ENCODE data around the gene DIAPH1.

Gene DIAPH1

DNA sequence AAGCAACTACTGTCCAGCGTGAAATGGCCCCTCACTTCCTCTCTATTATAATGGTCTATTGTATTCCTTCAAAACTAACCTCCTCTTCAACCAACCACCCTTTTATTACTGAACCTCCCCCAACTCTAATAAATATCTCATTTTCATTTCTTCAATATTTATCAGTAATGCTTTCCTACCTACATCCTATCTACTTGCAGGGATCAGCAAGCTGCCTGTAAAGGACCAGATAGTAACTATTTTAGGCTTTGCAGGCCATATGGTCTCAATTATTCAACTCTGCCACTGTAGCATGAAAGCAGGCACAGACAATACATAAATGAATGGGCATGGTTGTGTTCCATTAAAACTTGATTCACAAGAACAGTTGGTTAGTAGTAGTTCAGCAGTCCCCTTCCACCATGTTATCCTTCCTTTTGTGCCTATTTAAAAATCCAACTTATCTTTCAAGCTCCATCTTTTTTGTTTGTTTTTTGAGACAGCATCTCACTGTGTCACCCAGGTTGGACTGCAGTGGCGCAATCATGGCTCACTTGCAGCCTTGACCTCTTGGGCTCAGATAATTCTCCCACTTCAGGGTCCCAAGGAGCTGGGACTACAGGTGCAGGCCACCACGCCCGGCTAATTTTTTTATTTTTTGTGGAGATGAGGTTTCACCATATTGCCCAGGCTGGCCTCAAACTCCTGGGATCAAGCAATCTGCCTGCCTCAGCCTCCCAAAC, 84.1 kb downstream of the DIAPH1 start:
- Histone ChIP-seq H3K9me3 (ENCODE audit: control insufficient read depth, low read length) (no peaks in the 10 kb centered on the region), H3K27me3 (ENCODE audit: control insufficient read depth, insufficient read depth, low read length) (no peaks in the 10 kb centered on the region), H3K4me1 (ENCODE audit: control insufficient read depth, insufficient read depth, low read length) (no peaks in the 10 kb centered on the region), H3K36me3 (ENCODE audit: control insufficient read depth, insufficient read depth, low read length) (no peaks in the 10 kb centered on the region), H3K4me3 (ENCODE audit: low read length) (no peak overlapping the region), H3K9ac (ENCODE audit: low read length) (no peak overlapping the region)

GRCh38 chr5:141533897-141534296, 84.9 kb downstream of the DIAPH1 start:
- no peak overlapping the region for H3K4me3 ChIP-seq (ENCODE audit: low read length)
- no peak overlapping the region for H3K9ac ChIP-seq (ENCODE audit: low read length)
- H3K9me3 ChIP-seq (ENCODE audit: control insufficient read depth, low read length) = no peaks in the 10 kb centered on the region
- no peaks in the 10 kb centered on the region for H3K36me3 ChIP-seq (ENCODE audit: control insufficient read depth, insufficient read depth, low read length)
- H3K4me1 ChIP-seq (ENCODE audit: control insufficient read depth, insufficient read depth, low read length) = no peaks in the 10 kb centered on the region
- H3K27me3 ChIP-seq (ENCODE audit: control insufficient read depth, insufficient read depth, low read length) = no peaks in the 10 kb centered on the region

GRCh38 chr5:141532726-141533125, 86.1 kb downstream of the DIAPH1 start:
- Histone ChIP-seq H3K27me3 (ENCODE audit: control insufficient read depth, insufficient read depth, low read length) (no peaks in the 10 kb centered on the region), H3K36me3 (ENCODE audit: control insufficient read depth, insufficient read depth, low read length) (no peaks in the 10 kb centered on the region), H3K9me3 (ENCODE audit: control insufficient read depth, low read length) (no peaks in the 10 kb centered on the region), H3K9ac (ENCODE audit: low read length) (no peak overlapping the region), H3K4me1 (ENCODE audit: control insufficient read depth, insufficient read depth, low read length) (no peaks in the 10 kb centered on the region), H3K4me3 (ENCODE audit: low read length) (no peak overlapping the region)

GRCh38 chr5:141529873-141530272, 88.9 kb downstream of the DIAPH1 start:
- Histone ChIP-seq H3K9me3 (ENCODE audit: control insufficient read depth, low read length) (no peaks in the 10 kb centered on the region), H3K4me3 (ENCODE audit: low read length) (no peak overlapping the region), H3K4me1 (ENCODE audit: control insufficient read depth, insufficient read depth, low read length) (peaks cover 12% of the 10 kb centered on the region), H3K9ac (ENCODE audit: low read length) (no peak overlapping the region), H3K36me3 (ENCODE audit: control insufficient read depth, insufficient read depth, low read length) (no peaks in the 10 kb centered on the region), H3K27me3 (ENCODE audit: control insufficient read depth, insufficient read depth, low read length) (no peaks in the 10 kb centered on the region)

DNA sequence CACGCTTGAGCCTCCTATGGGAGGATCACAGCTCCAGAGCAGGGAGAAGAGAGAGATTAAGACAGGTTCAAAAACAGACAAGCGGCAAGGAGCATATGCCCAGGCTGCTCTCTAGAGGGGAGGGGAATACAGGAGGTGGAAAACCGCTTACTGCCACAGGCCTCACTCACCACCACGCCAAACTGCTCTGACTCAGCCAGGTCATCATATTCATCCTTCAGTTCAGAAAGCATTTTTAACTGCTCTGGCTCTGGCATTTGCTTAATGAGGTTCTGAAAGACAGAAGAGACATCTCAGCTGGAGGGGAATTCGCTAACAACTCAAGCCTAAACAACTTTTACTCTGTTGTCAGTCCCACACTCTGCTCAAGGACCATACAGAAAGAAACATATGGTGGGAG, 89.8 kb downstream of the DIAPH1 start:
- Histone ChIP-seq H3K4me3 (ENCODE audit: low read length) (no peak overlapping the region), H3K27me3 (ENCODE audit: control insufficient read depth, insufficient read depth, low read length) (no peaks in the 10 kb centered on the region), H3K9me3 (ENCODE audit: control insufficient read depth, low read length) (no peaks in the 10 kb centered on the region), H3K36me3 (ENCODE audit: control insufficient read depth, insufficient read depth, low read length) (no peaks in the 10 kb centered on the region), H3K9ac (ENCODE audit: low read length) (no peak overlapping the region), H3K4me1 (ENCODE audit: control insufficient read depth, insufficient read depth, low read length) (peaks cover 18% of the 10 kb centered on the region)

DNA sequence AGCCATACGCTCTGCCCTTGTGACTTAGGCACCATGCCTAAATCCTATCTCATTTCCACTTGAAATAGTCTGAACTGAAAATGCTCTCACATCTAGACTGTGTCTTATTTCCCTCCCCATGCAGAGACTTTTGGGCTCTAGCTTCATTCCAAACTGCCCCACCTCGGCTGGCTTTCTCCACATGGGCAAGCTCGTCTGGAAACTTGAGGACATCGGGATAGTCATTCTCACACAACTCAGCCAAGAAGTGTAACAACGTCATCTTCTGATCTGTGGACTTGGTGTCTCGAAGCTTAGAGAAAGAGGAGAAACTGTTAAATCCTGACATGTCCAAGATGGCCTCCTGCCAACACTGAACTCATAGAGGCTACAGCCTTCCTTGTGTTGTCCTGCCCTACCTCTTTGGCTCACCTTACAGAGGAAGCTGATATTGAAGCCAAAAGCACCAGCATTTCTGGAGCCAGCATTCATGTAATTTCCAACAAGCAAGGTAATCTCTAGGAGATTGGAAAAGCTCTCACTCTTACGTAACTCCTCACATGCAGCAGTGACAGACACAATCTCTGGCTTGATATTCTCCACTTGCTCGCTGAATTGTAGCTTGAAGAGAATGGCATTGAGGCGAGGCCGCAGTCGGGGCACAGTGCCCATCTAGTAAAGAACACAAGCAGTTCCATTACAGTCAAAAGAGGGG, 90.4 kb downstream of the DIAPH1 start:
- Histone ChIP-seq H3K36me3 (ENCODE audit: control insufficient read depth, insufficient read depth, low read length) (no peaks in the 10 kb centered on the region), H3K4me1 (ENCODE audit: control insufficient read depth, insufficient read depth, low read length) (peaks cover 18% of the 10 kb centered on the region), H3K4me3 (ENCODE audit: low read length) (no peak overlapping the region), H3K9ac (ENCODE audit: low read length) (no peak overlapping the region), H3K27me3 (ENCODE audit: control insufficient read depth, insufficient read depth, low read length) (no peaks in the 10 kb centered on the region), H3K9me3 (ENCODE audit: control insufficient read depth, low read length) (no peaks in the 10 kb centered on the region)

GRCh38 chr5:141527426-141527825, 91.4 kb downstream of the DIAPH1 start:
- H3K4me3 ChIP-seq (ENCODE audit: low read length) = no peak overlapping the region
- no peak overlapping the region for H3K9ac ChIP-seq (ENCODE audit: low read length)
- no peaks in the 10 kb centered on the region for H3K9me3 ChIP-seq (ENCODE audit: control insufficient read depth, low read length)
- peaks cover 24% of the 10 kb centered on the region for H3K4me1 ChIP-seq (ENCODE audit: control insufficient read depth, insufficient read depth, low read length)
- peaks cover 3% of the 10 kb centered on the region for H3K36me3 ChIP-seq (ENCODE audit: control insufficient read depth, insufficient read depth, low read length)
- no peaks in the 10 kb centered on the region for H3K27me3 ChIP-seq (ENCODE audit: control insufficient read depth, insufficient read depth, low read length)

DNA sequence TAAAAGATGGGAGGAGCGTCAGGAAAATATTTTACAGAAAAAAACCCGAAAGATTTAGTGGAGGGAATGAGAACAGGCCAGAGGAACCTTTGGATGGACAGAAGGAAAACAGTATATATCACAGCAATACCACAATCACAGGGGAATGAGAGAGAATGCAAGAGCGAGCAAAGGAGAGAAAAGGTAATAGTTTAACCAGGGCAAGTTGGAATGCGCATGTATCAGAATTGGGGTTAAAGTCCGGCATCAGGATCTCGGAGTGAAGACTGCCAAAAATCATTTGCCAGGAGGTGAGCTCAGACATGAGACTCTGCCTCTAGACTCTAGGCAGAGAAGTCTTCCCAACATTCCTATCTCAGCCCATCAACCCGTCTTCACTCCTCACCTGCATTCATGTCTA, 93.1 kb downstream of the DIAPH1 start:
- H3K27me3 ChIP-seq (ENCODE audit: control insufficient read depth, insufficient read depth, low read length) = no peaks in the 10 kb centered on the region
- no peak overlapping the region for H3K9ac ChIP-seq (ENCODE audit: low read length)
- no peak overlapping the region for H3K4me3 ChIP-seq (ENCODE audit: low read length)
- no peaks in the 10 kb centered on the region for H3K9me3 ChIP-seq (ENCODE audit: control insufficient read depth, low read length)
- peaks cover 42% of the 10 kb centered on the region for H3K4me1 ChIP-seq (ENCODE audit: control insufficient read depth, insufficient read depth, low read length)
- peaks cover 4% of the 10 kb centered on the region for H3K36me3 ChIP-seq (ENCODE audit: control insufficient read depth, insufficient read depth, low read length)

DNA sequence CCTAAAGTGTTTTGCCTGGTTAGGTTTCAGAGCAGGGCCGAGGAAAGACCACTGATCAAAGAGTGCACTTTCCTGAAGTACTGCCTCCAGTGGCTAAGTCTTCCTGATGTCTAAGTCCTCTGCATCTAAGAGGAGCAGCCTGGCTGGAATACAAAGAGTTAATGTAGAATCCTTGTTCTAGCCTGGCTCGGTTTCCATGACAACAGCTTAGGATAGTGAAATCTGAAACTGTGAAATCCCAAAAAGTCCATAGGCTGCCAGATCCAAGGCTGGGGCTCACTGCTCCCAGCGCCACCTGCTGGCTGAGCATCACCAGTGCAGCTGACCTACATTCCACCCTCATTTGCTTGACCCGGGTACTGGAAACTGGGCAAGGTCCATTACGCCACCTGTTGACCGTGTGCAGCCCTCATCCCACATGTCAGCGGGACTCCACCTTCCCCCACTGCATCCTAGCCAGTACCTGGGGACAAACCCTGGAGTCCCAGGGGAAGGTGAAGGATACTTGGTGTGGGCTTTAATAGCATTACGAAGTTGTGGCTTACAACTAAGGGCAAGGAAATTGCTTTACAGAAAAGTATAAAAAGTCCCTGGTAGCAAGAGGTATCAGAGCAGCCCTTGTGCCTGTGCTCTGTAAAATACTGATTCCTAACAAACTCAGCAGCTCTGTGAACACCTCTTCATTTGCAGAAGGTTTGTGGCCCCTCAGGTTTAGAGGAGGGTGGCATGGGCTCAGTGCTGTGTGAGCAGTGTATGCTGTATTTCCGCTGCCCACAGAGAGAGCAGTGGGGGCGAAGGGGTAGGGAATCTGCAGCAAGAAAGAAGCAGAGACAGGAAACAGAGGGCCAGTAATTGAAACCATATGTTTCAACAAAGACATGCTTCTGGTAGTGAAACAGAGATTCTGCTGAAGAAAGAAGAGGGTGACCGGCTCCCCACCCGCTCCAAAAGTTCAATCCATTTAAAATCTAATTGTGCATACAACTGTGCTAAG, 93.9 kb downstream of the DIAPH1 start:
- Histone ChIP-seq H3K4me3 (ENCODE audit: low read length) (no peak overlapping the region), H3K4me1 (ENCODE audit: control insufficient read depth, insufficient read depth, low read length) (peaks cover 50% of the 10 kb centered on the region), H3K9me3 (ENCODE audit: control insufficient read depth, low read length) (no peaks in the 10 kb centered on the region), H3K36me3 (ENCODE audit: control insufficient read depth, insufficient read depth, low read length) (peaks cover 4% of the 10 kb centered on the region), H3K27me3 (ENCODE audit: control insufficient read depth, insufficient read depth, low read length) (no peaks in the 10 kb centered on the region), H3K9ac (ENCODE audit: low read length) (no peak overlapping the region)

DNA sequence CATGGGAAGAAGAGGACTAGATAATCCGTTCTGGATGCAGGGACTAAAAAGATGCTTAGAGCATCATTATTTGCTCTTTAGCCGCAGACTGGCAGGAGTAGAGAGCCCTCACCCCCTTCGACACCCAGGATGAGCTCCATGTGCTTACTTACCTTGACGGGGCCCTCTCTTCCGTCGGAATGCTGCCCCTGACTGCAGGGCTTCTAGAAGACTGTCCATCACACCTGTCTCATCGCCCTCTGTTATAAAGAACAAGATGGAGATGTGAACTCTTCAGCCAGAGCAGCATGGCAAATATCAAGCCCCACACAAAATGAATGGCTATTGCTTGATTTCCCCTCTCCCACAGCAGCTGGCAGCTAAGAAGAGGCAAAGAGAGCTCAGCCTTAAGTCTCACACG, 94.8 kb downstream of the DIAPH1 start:
- no peaks in the 10 kb centered on the region for H3K9me3 ChIP-seq (ENCODE audit: control insufficient read depth, low read length)
- H3K36me3 ChIP-seq (ENCODE audit: control insufficient read depth, insufficient read depth, low read length) = peaks cover 4% of the 10 kb centered on the region
- H3K4me1 ChIP-seq (ENCODE audit: control insufficient read depth, insufficient read depth, low read length) = peaks cover 50% of the 10 kb centered on the region
- no peak overlapping the region for H3K4me3 ChIP-seq (ENCODE audit: low read length)
- H3K9ac ChIP-seq (ENCODE audit: low read length) = no peak overlapping the region
- H3K27me3 ChIP-seq (ENCODE audit: control insufficient read depth, insufficient read depth, low read length) = no peaks in the 10 kb centered on the region

DNA sequence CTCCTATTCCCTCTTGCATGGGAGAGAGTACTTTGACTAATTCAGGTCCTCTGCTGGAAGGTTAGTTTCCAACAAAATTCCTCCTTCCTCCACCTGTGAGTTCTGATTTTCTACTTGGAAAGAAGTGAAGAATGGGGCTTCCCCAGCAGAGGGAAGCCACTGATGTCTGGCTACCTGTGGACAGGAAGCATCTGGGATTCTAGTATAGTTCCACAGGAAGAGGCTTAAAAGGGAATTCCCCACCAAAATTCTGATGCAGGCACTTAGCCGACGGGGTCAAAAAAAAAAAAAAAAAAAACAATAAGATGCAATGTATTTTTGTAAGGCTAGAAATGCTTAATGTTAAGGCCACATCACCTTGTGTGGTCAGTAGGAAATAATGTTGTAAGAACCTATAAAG, 96.5 kb downstream of the DIAPH1 start:
- no peak overlapping the region for H3K9ac ChIP-seq (ENCODE audit: low read length)
- H3K27me3 ChIP-seq (ENCODE audit: control insufficient read depth, insufficient read depth, low read length) = no peaks in the 10 kb centered on the region
- no peak overlapping the region for H3K4me3 ChIP-seq (ENCODE audit: low read length)
- H3K9me3 ChIP-seq (ENCODE audit: control insufficient read depth, low read length) = no peaks in the 10 kb centered on the region
- H3K36me3 ChIP-seq (ENCODE audit: control insufficient read depth, insufficient read depth, low read length) = peaks cover 4% of the 10 kb centered on the region
- H3K4me1 ChIP-seq (ENCODE audit: control insufficient read depth, insufficient read depth, low read length) = peaks cover 50% of the 10 kb centered on the region

All from mucosa of stomach (tissue), 1 donor.